ENCODE results near the gene FGF21. TPM values are rescaled to one million over a fixed set of nuclear protein-coding genes. Genes with fewer than 3 reads are reported as not detected.

The FGF21 gene
- total and polyA plus RNA-seq, 4 experiments from 2014 or later, result not detected

DNA sequence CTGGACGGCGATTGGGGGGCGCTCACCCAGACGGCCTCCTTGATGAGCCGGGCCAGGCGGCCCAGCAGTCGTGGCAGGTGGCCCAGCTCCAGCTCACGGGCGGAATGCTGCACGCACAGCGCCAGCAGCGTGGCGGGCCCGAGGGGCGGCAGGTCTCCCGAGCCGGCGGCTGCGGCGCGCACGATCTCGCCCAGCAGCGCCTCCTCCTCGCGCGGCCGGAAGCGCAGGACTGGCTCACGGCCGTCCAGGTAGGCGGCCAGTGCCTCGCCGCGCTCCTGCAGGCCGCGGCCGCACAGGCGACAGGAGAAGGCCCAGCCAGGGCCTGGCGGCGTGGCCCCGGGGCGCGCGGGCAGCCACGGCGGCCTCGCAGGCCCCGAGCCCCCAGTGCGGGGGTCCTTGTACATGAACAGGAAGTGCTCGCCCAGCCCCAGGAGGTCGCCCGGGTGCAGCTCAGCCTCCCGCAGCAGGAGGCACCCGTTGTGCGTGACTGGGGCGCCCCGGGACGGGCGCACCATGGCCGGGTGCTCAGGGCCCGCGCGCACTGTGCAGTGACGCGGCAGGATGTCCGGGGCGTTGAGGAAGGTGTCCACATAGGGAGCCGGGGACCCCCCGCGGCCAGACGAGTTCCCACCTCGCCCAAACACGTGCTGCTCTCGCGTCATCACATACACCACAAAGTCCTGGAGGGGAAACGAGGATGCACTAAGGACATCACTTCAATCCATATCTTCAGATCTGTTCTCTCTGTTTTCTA, 26.2 kb upstream of the FGF21 start:
- Mint-ChIP-seq H3K4me1 (peaks cover 15 to 30% (median 19%) of the 10 kb centered on the region in 4 donors), H3K9me3 (peaks cover 0 to 14% (median 11%) of the 10 kb centered on the region in 8 donors), H3K27ac (no peak overlapping the region), H3K4me3 (peak overlapping the region in 1 of 8 donors; percentile 46), H3K27me3 (no peaks in the 10 kb centered on the region), H3K36me3 (peaks cover 6 to 17% of the 10 kb centered on the region in 2 donors)
- Histone ChIP-seq H3K27me3 (ENCODE audit: insufficient read depth, low read length) (no peaks in the 10 kb centered on the region), H3K4me1 (ENCODE audit: insufficient read depth, low read length) (peaks cover 25% of the 10 kb centered on the region), H3K27ac (ENCODE audit: low read depth, low read length) (no peak overlapping the region), H3K4me3 (ENCODE audit: low read length in 2 of 2) (no peak overlapping the region), H3K9me3 (ENCODE audit: control insufficient read depth in 1 of 2, low read length in 2 of 2) (no peaks in the 10 kb centered on the region), H3K36me3 (ENCODE audit: insufficient read depth, low read length) (no peaks in the 10 kb centered on the region)
- DNase-seq, result no peak
- ChIA-PET CTCF (ENCODE audit: partially characterized antibody) (interaction anchor here (0.6 kb wide), 1 partner anchor 200 kb away, joined by 3 read pairs; no protein-coding TSS in a partner anchor), POLR2A (ENCODE audit: partially characterized antibody) (interaction anchor here (5.5 kb wide), 1 partner anchor 10 kb away, joined by 37 read pairs; no protein-coding TSS in a partner anchor)
- intact Hi-C loops (cut with micrococcal nuclease), result no loop called here

DNA sequence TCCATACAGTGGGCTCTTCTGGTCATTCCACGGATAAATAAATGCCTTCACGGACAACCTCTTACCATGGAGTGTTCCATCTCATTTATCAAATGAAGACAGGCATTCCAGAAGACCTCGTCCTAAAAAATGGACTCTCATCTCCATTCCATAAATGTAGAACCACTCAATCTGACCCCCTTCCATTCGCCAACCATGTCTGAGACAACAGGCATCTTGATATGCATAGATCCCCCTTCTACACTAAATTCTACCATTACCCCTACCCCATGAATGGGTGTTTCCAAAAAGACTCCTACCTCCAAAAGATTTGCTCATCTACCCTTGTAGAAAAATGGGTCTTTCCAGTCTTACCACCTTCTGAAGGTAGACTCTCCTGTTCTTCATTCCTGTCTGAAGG, 23.9 kb upstream of the FGF21 start:
- Mint-ChIP-seq H3K4me3 (no peak overlapping the region), H3K27me3 (no peaks in the 10 kb centered on the region), H3K36me3 (peaks cover under 1 to 7% of the 10 kb centered on the region in 2 donors), H3K4me1 (peaks cover 3 to 11% (median 5%) of the 10 kb centered on the region in 4 donors), H3K27ac (no peak overlapping the region), H3K9me3 (peaks cover 0 to 4% (median 2%) of the 10 kb centered on the region in 8 donors)
- Histone ChIP-seq H3K27ac (ENCODE audit: low read depth, low read length) (no peak overlapping the region), H3K4me3 (ENCODE audit: low read length in 2 of 2) (no peak overlapping the region), H3K9me3 (ENCODE audit: control insufficient read depth in 1 of 2, low read length in 2 of 2) (no peaks in the 10 kb centered on the region), H3K36me3 (ENCODE audit: insufficient read depth, low read length) (no peaks in the 10 kb centered on the region), H3K4me1 (ENCODE audit: insufficient read depth, low read length) (peaks cover 8% of the 10 kb centered on the region), H3K27me3 (ENCODE audit: insufficient read depth, low read length) (no peaks in the 10 kb centered on the region)
- no peak for DNase-seq
- POLR2A ChIA-PET (ENCODE audit: partially characterized antibody), result interaction anchor here (1.1 kb wide), 1 partner anchor 17 kb away, joined by 4 read pairs; no protein-coding TSS in a partner anchor
- intact Hi-C loops (cut with micrococcal nuclease), result no loop called here
- CTCF ChIA-PET (ENCODE audit: partially characterized antibody), result no interaction called here

DNA sequence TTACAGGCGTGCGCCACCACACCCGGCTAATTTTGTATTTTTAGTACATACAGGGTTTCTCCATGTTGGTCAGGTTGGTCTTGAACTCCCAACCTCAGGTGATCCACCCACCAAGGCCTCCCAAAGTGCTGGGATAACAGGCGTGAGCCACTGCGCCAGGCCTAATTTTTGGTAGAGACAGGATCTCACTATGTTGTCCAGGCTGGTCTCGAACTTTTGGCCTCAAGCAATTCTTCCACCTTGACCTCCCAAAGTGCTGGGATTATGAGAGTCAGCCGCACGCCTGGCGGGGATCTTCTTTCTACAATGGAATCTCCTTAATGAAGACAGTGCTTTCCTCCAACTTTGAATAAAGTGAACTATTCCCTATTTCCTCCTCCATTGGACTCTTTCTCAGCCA, 20.7 kb upstream of the FGF21 start:
- no peak overlapping the region for H3K27ac ChIP-seq (ENCODE audit: low read depth, low read length)
- intact Hi-C loops (cut with micrococcal nuclease), result no loop called here
- CTCF ChIA-PET (ENCODE audit: partially characterized antibody), result interaction anchor here (1.3 kb wide), 1 partner anchor 10 kb away, joined by 8 read pairs; no protein-coding TSS in a partner anchor

DNA sequence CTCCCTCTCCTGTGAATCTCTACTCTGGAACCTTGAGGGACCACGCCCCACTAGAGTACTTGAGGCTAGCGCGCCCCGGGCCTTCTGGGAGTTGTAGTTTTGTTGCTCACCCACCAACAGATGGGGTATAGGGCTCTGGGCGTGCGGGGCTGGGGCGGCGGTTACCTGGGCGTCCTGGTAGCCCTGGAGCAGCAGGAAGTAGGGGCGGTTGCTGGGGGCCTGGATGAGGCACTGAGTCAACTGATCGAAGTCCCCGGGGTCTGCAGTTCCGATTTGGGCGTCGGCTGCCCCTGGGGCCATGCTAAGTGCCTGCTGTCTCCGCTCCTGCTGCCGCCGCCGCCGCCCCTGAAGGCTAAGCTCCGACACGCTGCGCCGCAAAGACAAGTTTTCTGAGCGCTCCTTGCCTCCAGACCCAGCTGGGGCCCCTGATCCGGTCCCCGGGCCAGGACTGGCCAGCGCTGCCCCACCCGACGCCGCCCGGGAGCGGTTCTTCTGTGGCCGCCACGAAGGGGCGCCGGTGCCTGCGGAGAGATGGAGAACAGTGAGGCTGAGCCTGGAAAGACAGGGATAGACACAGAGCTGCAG, 20.2 kb upstream of the FGF21 start:
- intact Hi-C loops (cut with micrococcal nuclease), result no loop called here
- no peak overlapping the region for H3K4me3 Mint-ChIP-seq
- ChIA-PET CTCF (ENCODE audit: partially characterized antibody) (interaction anchor here (1.3 kb wide), 1 partner anchor 11 kb away, joined by 8 read pairs; no protein-coding TSS in a partner anchor), POLR2A (ENCODE audit: partially characterized antibody) (no interaction called here)
- DNase-seq, result no peak
- H3K9me3 Mint-ChIP-seq, result no peaks in the 10 kb centered on the region
- H3K27ac Mint-ChIP-seq, result no peak overlapping the region
- no peak overlapping the region for H3K27ac ChIP-seq (ENCODE audit: low read depth, low read length)
- peaks cover 15% of the 10 kb centered on the region for H3K4me1 ChIP-seq (ENCODE audit: insufficient read depth, low read length)
- no peaks in the 10 kb centered on the region for H3K36me3 Mint-ChIP-seq
- H3K9me3 ChIP-seq (ENCODE audit: control insufficient read depth in 1 of 2, low read length in 2 of 2), result no peaks in the 10 kb centered on the region
- H3K27me3 Mint-ChIP-seq, result no peaks in the 10 kb centered on the region
- H3K4me3 ChIP-seq (ENCODE audit: low read length in 2 of 2), result no peak overlapping the region
- H3K27me3 ChIP-seq (ENCODE audit: insufficient read depth, low read length), result no peaks in the 10 kb centered on the region
- no peaks in the 10 kb centered on the region for H3K36me3 ChIP-seq (ENCODE audit: insufficient read depth, low read length)
- peaks cover 0 to 11% (median 6%) of the 10 kb centered on the region in 4 donors for H3K4me1 Mint-ChIP-seq

More for the DNA sequence above, 20.7 kb upstream of the FGF21 start:
- Histone ChIP-seq H3K27me3 (ENCODE audit: insufficient read depth, low read length) (no peaks in the 10 kb centered on the region), H3K4me1 (ENCODE audit: insufficient read depth, low read length) (peaks cover 10% of the 10 kb centered on the region), H3K9me3 (ENCODE audit: control insufficient read depth in 1 of 2, low read length in 2 of 2) (no peaks in the 10 kb centered on the region), H3K36me3 (ENCODE audit: insufficient read depth, low read length) (no peaks in the 10 kb centered on the region), H3K4me3 (ENCODE audit: low read length in 2 of 2) (no peak overlapping the region)
- POLR2A ChIA-PET (ENCODE audit: partially characterized antibody), result no interaction called here
- H3K9me3 Mint-ChIP-seq, result peaks cover 0 to 2% (median 0%) of the 10 kb centered on the region in 8 donors
- H3K4me1 Mint-ChIP-seq, result peaks cover 0 to 7% (median 4%) of the 10 kb centered on the region in 4 donors
- no peaks in the 10 kb centered on the region for H3K36me3 Mint-ChIP-seq
- no peak overlapping the region for H3K27ac Mint-ChIP-seq
- H3K27me3 Mint-ChIP-seq, result no peaks in the 10 kb centered on the region
- DNase-seq, result no peak
- H3K4me3 Mint-ChIP-seq, result no peak overlapping the region

DNA sequence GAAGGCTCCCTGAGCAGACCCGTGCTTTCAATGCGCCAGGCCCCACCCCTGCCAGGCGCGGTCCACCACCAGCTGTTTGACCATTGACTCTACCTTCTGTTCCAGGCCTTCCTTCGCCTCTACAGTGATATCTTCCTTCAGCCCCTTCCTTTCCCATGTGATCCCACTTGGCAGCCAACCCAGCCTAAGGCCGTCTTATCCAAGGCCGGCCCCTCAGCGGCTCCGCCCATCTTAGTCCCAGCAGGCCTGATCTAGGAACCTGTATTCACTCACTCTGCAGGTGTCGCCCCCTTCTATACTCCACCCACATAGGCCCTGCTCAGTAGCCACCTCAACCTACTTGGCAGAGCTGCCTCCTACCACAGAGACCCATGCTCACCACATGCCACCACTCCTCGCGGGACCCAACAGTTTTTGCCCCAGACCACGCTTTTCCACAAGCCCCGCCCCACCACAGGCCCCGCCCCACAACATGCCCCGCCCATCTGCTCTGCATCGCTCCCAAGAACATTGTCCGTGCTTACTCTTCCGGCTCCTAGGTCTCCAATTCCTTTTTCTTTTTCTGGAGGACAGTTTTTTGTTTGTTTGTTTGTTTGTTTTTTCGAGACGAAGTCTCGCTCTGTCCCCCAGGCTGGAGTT, 17.8 kb upstream of the FGF21 start:
- H3K4me1 Mint-ChIP-seq, result peaks cover 3 to 28% (median 14%) of the 10 kb centered on the region in 4 donors
- peak overlapping the region in 4 of 7 donors; percentile 14 to 59 (median 50) for H3K27ac Mint-ChIP-seq
- DNase-seq, result no peak
- Histone ChIP-seq H3K4me3 (ENCODE audit: low read length in 2 of 2) (no peak overlapping the region), H3K4me1 (ENCODE audit: insufficient read depth, low read length) (peaks cover 29% of the 10 kb centered on the region), H3K36me3 (ENCODE audit: insufficient read depth, low read length) (no peaks in the 10 kb centered on the region), H3K27ac (ENCODE audit: low read depth, low read length) (no peak overlapping the region), H3K27me3 (ENCODE audit: insufficient read depth, low read length) (no peaks in the 10 kb centered on the region), H3K9me3 (ENCODE audit: control insufficient read depth in 1 of 2, low read length in 2 of 2) (no peaks in the 10 kb centered on the region)
- intact Hi-C loops (cut with micrococcal nuclease), result no loop called here
- H3K36me3 Mint-ChIP-seq, result no peaks in the 10 kb centered on the region
- no peaks in the 10 kb centered on the region for H3K27me3 Mint-ChIP-seq
- ChIA-PET POLR2A (ENCODE audit: partially characterized antibody) (interaction anchor here (0.6 to 2.7 kb wide), 5 partner anchors 17 to 135 kb away, joined by 3 to 21 read pairs (median 11); partner anchors contain the start of genes CA11 and PPP1R15A), CTCF (ENCODE audit: partially characterized antibody) (interaction anchor here (1.9 to 2.7 kb wide), 3 partner anchors 10 to 63 kb away, joined by 12 read pairs; no protein-coding TSS in a partner anchor)
- H3K4me3 Mint-ChIP-seq, result peak overlapping the region in 5 of 8 donors; percentile 21 to 65 (median 43)
- no peaks in the 10 kb centered on the region for H3K9me3 Mint-ChIP-seq

- Histone ChIP-seq H3K36me3 (ENCODE audit: insufficient read depth, low read length) (no peaks in the 10 kb centered on the region), H3K27ac (ENCODE audit: low read depth, low read length) (no peak overlapping the region), H3K9me3 (ENCODE audit: control insufficient read depth in 1 of 2, low read length in 2 of 2) (no peaks in the 10 kb centered on the region), H3K4me1 (ENCODE audit: insufficient read depth, low read length) (peaks cover 29% of the 10 kb centered on the region), H3K4me3 (ENCODE audit: low read length in 2 of 2) (peak overlapping the region in 1 of 2 donors; percentile 24), H3K27me3 (ENCODE audit: insufficient read depth, low read length) (no peaks in the 10 kb centered on the region)
- DNase-seq, result peak; percentile 85 to 91 (median 86)
- Mint-ChIP-seq H3K4me3 (peak overlapping the region; percentile 31 to 72 (median 62)), H3K9me3 (no peaks in the 10 kb centered on the region), H3K27me3 (no peaks in the 10 kb centered on the region), H3K36me3 (no peaks in the 10 kb centered on the region), H3K27ac (peak overlapping the region in 6 of 7 donors; percentile 27 to 92 (median 72)), H3K4me1 (peaks cover 3 to 28% (median 16%) of the 10 kb centered on the region in 4 donors)
- CTCF ChIA-PET (ENCODE audit: partially characterized antibody), result interaction anchor here (0.7 to 2.7 kb wide), 11 partner anchors 10 to 254 kb away, joined by 3 to 12 read pairs (median 4); partner anchors contain the start of genes CA11, FGF21 and GYS1
- POLR2A ChIA-PET (ENCODE audit: partially characterized antibody), result interaction anchor here (0.7 to 2.7 kb wide), 13 partner anchors 9 to 254 kb away, joined by 3 to 37 read pairs (median 8); partner anchors contain the start of genes CA11, DBP, GYS1 and RPL18
- intact Hi-C loops (cut with micrococcal nuclease), result loop anchor here (1.0 to 2.0 kb wide), 4 partner anchors 24 to 102 kb away; partner anchors contain the start of genes CA11 and DBP
These were observed 16.5 kb upstream of the FGF21 start for GRCh38 chr19:48738557-48739403.
